HG03460 (cell line): ENCODE data around the gene GSX2.
"Not testable (repeated sequence)": the region's sequence is repeated elsewhere in the genome, so short reads cannot be mapped to it uniquely, and the experiment has no call there.

Experiments used
- ATAC-seq: cut with Tn5 transposase; IDR thresholded peaks from one replicate; pipeline ENCODE4 v1.9.1; 2021; ENCODE audit not compliant: unreplicated experiment

Gene GSX2

DNA sequence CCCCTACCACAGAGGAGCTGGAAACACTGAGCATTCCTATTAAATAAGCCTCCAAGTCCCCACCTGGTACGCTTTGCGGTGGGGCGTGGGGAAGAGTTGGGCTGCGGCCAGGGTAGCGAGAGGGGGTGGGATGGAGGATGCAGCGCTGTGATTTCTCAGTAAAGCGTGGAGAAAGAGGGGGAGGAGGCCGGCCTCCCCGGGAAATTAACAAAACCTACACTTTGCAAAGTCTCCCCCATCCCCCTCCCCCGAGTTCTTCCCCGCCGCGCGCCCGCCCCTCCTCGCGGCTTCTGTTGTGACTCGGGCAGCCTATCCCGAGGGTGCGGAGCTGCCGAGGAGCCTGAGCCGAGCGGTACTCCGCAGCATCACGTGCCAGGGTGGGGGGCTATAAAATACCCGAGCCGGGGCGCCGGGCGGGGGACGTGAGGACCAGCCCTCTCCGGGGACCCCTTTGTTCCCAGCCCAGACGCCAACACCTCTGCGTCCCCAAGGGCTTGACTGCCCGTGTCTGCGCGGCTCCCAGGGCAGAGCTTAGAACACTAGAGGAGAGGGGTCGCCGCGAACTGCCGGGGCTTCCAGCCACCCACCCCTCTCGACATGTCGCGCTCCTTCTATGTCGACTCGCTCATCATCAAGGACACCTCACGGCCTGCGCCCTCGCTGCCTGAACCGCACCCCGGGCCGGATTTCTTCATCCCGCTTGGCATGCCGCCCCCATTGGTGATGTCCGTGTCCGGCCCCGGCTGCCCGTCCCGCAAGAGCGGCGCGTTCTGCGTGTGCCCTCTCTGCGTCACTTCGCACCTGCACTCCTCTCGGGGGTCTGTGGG, at the start of gene GSX2:
TSS of gene GSX2 (plus strand) at position 416 of the 827 bp plus-strand sequence. CDS start at position 598, 182 bp downstream.
- no peak for ATAC-seq

DNA sequence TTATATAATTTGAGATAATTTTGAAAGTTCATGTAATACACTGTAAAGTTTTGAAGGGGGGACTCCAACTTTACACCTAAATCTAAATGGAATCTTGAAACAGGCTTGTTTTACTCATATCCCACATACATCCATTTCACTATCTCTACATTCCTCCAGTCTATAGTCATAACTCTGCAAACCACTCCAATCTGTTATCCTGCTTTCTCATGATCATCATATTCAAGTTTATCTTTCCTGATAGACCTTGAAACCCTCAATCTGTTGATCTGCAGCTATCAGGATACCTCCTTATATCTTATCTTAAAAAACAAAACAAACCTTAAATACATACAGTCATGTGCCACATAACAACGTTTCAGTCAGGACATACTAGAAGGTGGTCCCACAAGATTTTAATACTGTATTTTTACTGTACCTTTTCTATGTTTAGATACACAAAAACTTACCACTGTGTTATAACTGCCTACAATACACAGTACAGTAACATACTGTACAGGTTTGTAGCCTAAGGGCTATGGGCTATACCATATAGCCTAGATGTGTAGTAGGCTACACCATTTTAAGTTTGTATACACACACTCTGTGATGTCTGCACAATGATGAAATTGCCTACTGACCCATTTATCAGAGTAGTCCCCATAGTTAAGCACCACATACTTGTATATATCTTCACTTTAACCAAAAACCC, 49.6 kb upstream of the GSX2 start:
- ATAC-seq = no peak

DNA sequence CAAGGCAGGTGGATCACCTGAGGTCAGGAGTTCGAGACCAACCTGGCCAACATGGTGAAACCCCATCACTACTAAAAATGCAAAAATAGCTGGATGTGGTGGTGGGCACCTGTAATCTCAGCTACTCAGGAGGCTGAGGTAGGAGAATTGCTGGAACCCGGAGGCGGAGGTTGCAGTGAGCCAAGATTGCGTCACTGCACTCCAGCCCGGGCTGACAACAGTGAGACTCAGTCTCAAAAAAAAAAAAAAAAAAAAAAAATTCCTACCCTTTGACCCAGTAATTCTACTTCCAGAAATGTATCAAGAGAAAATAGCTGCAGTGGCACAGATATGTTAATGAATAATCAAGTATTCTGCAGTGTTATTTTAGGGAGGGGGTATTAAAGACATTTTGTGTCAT, 46.6 kb upstream of the GSX2 start:
- not testable (repeated sequence) for ATAC-seq

DNA sequence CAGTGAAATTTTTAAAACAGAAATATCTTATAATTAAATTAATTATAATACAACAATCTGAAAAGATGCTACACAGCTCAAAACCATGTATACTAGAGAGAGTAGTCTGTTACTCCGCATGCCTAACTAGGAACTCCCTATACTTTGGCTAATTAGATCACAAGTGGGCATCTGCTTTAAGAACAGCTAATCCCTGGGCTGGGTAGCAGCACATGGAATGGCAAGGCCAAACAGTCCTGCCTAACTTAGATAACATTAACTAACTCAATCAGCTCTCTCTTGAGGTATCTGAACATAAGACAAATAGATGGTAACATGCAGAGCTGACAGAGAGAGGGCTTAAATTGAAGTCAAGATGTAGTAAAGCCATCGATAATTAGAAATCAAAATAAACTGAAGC, 45.5 kb upstream of the GSX2 start:
- ATAC-seq = no peak

DNA sequence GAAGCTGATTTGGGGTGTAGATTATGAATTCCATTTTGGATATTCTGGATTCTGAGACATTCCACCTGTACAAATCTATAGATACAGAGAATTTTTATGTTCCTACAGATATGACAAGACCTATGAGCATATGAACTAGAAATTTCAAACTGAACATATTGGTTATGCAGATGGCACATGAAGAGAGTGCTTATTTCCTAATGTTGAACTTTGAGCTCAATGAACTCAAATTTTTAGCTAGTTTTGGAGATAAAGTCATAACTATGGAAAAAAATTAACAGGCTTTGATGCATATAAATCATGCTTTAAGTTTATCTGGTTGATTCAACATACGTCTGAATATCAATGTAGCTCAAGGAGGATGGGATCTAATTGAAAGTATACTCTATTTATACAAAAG, 44.5 kb upstream of the GSX2 start:
- no peak for ATAC-seq

DNA sequence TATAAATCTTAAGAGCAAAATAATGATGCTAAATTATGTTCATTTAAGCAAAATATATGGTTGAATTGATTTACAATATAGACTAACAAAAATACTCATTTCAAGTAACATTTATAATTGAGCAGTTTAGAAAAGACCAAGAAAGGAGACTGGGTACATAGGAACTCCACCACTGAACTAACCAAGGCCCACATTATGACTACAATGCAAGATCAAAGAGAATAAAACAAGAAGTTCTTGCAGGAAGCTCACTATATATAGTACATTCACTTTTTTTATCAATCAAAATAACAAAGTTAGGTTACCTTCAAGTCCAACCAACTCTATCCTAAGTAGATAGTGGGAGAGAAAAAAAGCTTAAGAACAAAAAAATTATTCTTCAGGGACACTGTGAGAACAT, 43.6 kb upstream of the GSX2 start:
- no peak for ATAC-seq

DNA sequence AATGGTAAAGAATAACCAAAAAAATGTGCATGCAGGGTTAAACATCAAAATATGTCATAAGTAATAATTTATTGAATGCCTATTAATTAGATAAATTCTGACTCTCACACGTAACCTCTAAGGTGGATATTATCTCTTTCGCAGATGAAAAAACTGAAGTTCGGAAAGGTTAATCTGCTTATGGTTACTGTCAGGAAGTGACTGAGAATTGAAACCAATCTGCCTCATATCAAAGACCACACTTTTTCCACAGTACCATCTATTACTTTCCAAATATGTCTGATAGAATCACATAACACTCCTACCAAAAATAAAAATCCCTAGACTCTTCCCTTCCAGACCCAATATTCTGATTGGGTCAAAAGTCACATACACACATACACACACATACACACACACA, 41.8 kb upstream of the GSX2 start:
- ATAC-seq = peak; percentile 53

DNA sequence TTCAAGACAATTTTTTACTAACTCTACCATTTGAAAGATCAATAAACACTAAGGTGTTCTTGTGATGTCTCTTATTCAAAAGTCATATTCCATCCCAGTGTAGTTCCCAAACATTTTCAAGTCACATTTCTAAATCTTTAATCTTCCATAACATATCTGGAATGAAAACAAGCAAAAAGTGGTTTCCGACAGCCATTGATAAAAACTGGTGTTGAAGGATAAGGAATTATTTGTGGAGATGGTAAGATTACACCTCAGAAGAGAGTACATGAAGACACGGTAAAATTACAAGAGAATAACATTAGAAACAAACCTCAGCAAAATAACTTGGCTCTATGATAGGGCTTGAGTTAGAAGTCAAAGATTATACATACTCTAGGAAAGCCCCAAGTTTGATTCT, 39.8 kb upstream of the GSX2 start:
- ATAC-seq = no peak

DNA sequence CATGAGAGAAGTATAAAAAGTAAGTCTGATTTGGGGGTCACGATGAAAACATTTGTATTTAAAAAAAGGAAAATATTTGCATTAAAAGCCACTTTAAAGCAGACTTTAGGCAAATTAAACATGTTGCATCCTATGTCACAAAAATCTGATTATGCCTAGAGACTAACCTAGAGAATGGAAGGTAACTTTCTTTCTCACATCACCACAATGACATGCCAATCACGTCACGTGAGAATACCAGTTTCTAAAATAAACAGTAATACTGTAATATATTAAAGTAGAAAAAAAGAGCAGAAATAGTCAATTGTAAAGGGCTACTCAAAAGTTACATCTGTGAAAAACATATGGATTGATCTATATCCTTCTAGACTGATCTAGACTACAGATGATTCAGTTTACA, 38.9 kb upstream of the GSX2 start:
- ATAC-seq = no peak

DNA sequence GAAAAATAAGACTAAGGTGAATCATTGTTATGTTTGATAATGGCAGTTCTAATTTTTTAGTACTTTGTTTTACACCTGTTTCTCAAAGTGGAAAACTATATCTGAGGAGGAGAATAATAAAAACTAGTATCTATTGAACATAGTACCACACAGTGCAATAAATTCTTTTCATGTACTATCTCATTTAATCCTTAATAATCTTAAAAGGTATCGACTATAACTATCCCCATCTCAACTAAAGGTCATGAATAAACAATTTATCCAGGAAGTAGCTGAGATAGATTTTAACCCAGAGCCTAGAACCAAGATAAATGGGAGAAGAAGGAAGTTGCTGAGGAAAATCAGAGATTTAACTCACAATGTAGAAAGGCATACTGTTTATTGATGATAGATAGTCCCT, 38.1 kb upstream of the GSX2 start:
- no peak for ATAC-seq

DNA sequence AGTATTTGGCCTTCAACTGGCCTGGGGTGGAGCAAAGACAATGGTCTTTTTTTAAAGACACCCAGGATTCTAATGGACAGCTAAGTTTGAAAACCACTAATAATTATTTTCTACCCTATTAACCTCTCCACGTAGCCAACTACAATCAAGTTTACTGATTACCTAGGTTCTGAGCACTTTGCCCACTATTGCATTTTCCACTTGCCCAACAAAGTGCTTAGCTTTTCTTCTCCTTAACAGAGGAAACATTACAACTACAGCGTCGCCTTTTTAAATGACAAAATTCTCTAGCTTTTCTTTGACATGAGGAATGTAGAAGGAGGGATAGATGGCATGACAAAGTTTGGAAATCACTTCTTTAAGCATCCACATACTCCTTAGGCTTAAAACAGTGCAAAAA, 37.6 kb upstream of the GSX2 start:
- ATAC-seq = no peak

DNA sequence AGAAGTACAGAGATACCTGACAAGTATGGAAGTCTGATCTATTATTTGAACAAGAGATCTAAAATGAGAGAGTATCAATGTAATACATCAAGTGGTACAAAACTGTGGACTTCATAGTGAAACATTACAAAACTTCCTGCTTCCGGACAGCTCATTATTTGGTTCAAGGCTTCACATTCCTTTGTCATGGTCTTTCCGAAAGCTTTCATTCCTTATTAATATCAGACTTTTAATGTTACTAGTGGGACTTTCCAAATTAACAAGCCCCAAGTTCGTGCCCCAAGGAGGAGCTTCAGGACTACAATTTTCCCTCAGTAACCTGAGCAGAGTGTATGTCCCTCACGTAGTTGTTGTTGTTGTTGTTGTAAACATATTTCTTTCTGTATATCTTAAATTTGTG, 36.7 kb upstream of the GSX2 start:
- no peak for ATAC-seq

DNA sequence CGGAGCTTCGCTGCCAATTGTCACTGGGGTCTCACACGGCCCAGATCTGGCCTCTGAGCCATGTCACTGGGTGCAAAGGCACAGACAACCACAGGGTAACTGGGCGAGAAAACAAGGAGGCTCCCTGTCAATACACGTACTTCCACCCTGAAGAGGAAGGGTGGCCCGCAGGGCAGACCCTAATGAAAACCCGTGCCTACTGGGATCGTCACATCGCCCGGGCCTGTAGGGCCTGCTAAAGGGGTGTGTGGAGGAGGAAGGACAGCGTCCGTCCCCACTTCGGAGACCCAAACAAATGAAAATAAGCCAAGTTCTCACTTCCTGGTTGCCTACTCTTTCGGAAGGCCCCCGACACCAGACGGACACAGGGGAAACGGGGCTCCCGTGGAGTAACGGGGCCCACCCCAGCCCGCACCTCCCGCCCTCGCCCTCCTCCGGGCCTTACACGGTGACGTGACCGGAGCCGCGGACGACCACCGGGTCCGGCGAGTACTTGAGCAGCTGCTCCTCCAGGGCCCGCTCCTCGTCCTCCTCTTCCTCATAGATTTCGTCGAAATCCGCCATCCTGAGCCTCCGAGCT, 36.1 kb upstream of the GSX2 start:
- peak; percentile 36 for ATAC-seq

DNA sequence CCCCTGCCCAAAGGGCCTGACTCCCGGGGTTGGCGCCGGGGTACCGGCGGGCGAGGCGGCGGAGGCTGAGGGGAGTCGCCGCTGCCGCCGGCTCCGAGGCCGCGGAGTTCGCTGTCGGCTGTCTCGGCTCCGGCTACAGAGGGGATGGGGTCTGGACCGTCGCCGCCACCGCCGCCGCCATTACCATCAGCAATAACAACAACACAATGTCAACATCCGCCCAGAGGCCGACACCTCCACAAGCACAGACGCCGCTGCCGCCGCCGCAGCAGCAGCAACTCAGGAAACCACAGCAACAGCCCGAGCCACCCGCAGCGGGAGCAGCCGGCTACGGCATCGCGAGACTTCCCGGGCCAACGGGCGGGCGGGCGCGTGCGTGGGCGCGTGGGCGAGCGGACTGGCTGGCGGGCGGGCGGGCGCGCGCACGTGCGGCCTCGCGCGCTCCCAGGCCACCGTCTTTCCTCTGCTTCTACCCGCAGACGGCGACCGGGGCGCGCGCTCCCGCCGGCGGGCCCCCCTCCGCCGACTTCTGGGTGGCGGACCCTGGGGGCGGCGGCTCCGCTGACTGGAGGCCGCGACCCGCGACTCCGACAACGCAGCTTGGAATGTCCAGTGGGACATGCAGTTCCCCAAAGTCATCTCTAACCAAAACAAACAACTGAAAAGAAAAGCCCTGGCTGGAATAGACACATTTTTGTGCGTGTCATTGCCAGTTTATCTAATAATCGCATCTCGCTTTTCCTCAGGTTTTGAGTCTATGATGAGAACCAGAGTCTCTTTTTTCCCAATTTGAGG, 35.4 kb upstream of the GSX2 start, which contains the start of gene CHIC2:
TSS of gene CHIC2 (minus strand) at position 289 of the 795 bp plus-strand sequence. CDS start 305 bp downstream, outside the sequence.
- ATAC-seq = peak; percentile 95

DNA sequence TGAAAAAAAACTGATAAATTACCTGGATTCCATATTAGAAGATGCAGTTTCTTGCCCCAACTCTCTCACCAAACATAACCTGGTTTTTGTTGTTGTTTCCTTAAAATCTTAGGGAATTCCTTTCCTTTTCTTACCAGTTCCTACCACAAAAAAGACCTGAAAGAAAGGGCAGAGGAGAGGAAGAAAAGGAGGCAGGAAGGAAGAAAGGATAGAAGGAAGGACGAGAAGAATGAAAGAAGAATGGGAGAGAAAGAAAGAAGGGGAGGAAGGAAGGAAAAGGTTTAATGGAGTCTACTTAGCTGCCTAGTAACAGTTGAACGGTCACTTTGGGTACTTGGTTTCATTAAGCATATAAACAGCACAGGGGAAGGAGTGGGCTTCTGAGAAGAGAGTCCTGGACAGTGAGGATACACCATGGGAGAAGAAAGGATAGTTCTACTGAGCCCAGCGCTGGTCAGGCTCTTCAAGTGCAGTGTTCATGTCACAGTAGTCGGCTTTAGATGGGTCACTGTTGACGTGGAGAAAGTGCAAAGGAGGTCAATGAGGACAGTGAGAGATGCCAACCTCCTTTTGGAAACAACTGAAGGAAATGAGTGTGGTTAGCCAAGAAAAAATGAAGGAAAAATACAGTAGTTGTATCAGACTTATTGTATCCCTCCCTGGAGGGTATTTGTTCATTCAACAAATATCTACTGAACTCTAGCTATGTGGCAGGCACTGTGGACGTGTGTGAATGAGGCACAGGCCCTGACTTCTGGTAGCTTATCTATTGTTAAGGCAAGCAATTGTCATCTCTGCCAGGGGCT, 34.5 kb upstream of the GSX2 start:
- no peak for ATAC-seq

DNA sequence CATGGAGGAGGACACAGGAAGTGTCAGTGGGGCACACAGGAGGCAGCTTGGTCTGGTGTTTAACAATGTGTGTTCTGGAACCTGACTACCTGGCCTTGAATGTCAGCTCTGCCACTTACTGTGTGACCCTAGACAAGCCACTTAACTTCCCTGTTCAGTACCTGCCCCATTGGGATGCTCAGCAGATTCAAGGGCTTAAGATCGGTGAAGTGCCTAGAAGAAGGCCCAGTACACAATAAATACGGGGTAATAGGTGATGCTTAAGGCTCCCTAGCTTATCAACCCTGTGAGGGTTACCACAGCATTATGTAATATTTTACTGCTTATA, 33.9 kb upstream of the GSX2 start:
- ATAC-seq = no peak

DNA sequence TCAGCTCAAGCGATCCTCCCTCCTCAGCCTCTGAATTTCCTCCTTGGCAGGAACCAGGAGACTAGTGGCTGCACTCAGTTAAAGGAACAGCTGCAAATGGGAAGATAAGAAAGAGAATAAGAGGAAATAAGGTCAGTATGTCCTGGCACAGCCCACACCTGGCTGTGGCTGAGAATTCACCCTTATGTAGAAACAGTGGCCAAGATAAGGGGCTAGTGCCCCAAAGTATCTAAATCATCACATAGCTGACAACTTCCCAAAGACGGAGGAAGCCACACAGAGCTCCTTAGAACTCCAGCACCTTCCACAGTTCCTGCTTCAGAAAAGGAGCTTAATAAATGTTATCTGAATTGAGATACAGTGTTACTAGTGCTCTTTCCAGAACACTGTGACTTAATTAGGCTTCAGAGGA, 33.2 kb upstream of the GSX2 start:
- ATAC-seq = no peak

DNA sequence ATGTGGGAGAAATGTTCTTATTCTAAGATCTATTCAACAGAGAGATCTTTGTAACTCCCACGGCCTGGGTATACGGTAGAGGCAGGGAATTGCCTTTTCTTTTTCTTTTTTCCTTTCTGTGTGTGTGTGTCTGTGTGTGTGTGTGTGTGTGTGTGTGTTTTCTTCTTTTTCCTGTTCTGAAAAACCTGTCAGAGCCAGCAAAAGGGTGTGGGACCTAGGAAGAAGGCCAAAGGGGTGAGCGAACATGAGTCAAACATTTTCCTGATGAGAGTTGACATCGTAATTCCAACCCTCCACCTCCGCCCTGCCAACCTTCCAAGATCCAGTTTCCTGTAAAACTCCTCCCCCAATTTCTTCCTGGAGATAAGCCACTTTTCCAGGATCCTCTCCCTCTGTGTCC, 32.8 kb upstream of the GSX2 start:
- no peak for ATAC-seq

DNA sequence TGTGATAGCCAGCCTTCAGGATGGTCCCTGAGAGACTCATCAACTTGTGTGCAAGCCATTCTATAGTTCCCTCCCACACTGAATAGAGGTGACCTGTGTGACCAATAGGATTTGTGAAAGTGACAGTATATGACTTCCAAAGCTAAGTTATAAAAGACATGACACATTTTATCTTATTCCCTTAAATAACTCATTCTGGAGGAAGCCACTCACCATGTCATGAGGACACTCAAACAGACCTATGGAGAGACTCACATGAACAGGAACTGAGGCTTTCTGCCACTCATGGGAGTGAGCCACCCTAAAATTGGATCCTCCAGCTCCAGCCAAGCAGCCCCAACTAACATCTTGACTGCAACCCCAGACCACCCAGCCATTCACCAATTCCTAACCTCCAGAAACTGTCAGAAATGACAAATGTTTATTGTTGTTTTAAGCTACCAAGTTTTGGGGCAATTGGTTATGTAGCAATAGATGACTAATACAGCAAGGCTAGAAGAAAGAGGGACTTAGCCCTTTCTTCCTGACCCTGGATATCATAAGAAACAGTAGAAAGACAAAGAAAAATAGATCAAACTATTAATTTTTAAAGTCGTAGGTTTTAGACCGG, 26.6 kb upstream of the GSX2 start:
- no peak for ATAC-seq

DNA sequence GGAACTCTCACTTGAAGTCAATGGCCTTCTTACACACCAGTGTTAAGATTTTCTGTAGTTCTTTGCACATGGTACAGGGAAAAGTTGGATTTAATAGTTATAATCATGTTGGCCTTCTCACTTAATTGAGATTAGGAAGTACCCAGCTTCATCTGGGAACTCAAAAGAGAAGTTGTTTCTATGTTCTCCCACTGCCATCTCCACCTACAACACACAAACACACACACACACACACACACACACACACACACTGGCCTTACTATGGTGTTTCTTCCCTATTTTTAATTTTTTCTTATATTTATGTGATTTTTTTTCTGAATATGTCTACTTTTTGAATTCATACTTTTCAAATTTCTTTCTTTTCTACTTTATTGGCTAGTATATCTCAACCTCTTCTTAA, 25.6 kb upstream of the GSX2 start:
- ATAC-seq = no peak
